ENCODE measurements around the gene SIGLEC12.
"Not testable (repeated sequence)": the region's sequence is repeated elsewhere in the genome, so short reads cannot be mapped to it uniquely, and the experiment has no call there.

Gene SIGLEC12

DNA sequence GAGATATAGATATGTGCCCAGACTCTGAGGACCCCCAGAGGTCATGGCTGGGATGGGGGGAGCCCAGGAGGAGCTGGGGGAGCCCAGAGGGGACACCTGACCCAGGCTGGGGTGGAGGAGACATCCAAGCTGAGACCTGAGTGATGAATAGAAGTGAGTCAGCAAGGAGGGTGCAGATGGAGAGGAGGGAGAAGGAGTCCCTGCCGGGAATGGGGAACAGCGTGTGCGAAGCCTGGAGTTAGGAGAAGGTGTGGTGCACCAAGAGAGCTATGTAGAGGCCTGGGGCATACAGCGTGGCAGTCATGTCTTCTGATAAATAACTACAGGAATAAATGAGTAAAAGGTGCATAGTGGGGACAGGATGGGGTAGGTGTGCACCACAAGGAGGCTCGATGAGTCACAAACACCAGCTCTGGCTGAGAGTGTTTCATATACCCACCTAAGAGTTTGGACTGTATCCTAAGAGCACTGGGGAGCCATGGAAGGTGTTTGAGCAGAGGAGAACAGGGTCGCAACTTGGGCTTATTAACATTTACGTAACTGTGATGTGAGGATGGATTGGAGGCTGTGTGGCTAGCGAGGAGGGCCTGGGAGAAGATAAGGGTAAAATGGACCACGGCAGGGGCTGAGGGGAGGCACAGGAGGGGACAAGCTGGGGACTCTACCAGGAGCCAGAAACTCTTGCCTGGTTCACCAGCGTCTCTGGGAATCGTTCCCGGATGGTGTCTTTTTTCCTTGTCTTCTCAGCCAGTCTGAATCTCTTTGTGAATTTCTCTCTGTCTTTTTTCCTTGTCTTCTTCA, 21.9 kb downstream of the SIGLEC12 start:
- DNase-seq, result no peak

DNA sequence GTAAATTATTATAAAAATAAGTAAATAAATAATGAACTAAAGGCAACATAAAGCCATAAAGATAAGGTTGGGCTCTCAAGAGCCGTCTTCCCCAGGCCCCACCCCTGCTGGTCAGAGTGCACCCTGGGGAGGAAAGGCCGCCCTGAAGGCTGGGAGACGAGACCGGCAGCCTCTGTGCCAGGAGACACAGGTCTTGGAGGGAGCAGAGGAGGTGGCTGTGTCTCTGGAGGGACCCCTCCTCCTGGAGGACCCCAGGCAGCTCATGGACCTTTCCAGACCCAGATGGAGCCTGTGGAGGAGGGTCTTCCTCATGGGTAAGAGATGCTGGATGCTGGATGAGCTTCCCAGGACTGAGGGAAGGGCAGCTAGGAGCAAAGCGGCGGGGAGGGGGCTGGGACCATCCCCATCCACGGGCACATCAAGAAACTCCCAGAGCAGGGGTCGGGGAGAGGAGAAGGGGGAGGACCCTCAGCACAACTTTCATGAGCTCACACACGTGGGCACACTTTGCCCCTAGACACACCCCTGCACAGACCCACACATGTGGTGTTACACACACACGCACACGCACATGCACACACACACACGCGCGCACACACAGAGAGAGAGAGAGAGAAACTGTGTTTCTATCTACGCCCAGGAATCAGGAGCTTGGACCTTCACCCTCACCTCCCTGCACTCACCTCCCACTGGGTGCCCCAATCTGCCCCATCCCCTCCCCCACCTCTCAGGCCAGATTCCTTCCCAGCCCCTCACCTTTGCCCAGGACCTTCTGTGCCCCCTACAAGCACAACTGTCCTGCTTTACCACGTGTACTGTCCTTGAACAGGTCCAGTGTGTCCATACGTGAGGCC, 23.0 kb downstream of the SIGLEC12 start, which contains the start of gene CEACAM18:
TSS of gene CEACAM18 (plus strand) at position 159 of the 854 bp plus-strand sequence.
- no peak for DNase-seq

DNA sequence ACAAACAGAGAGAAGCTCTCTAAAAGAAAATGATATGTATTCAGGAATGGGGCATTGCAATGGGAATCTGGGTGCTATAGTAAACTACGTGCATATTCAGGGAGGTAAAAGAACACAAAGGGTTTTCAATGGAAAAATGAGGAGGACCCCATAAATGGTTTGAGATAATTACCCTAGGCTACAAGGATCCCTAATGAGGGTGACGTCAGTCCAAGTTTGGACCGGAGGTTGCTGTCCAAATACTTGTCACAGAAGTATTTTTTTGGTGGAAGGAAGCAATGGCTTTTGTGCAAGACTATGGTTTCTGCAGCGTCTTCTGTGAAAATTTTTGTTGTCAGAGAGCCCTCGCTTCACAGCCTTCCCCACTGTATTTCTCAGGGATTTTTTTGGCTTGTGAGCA, 24.3 kb downstream of the SIGLEC12 start:
- DNase-seq, result no peak

GRCh38 chr19:51476164-51476563, 25.4 kb downstream of the SIGLEC12 start:
- DNase-seq, result no peak

- peak; percentile 71 for DNase-seq
Observed at GRCh38 chr19:51473009-51473707, 28.4 kb downstream of the SIGLEC12 start.

- no peak for DNase-seq
Observed at GRCh38 chr19:51472607-51473006, 29.0 kb downstream of the SIGLEC12 start.

GRCh38 chr19:51471527-51471926, 30.1 kb downstream of the SIGLEC12 start:
- DNase-seq, result no peak

- DNase-seq, result no peak
Observed at GRCh38 chr19:51470966-51471365, 30.6 kb downstream of the SIGLEC12 start.

DNA sequence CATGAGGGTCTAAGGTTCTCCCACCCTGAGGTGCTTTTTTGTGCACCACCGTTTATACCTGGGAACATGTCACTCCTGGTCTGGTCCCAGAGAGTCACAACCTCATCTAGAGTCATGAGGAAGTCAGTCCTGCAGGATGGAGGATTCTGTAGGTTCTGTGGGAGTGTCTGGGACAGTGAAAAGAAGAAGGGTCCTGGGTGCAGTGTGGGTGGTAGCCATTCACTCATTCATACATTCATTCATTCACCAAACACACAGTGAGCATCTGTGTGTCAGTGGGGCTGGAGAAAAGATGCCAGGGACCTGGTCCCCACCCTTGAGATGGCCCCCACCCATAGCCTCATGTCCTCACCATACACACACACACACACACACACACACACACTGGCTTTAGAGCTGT, 32.0 kb downstream of the SIGLEC12 start:
- DNase-seq, result no peak

- no peak for DNase-seq
Observed at GRCh38 chr19:51469162-51469561, 32.4 kb downstream of the SIGLEC12 start.

DNA sequence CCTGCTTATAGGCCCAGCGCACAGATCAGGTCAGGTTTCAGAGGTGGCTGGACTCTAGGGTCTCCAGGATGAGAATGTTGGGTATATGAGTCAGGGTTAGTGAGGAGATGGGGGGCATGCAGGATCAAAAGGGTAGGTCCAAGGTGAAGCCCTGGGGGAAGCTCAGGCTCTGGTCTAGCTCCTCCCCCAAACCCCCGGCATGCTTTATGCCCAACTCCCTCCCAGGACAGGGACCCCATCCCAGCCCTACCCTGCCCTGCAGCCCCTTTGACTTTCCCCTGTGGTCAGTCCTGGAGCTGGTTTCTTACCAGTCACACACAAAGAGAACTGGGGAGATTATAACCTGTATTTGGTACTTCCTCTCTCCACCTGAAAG, 33.1 kb downstream of the SIGLEC12 start:
- DNase-seq, result no peak

GRCh38 chr19:51467864-51468544, 33.6 kb downstream of the SIGLEC12 start:
- no peak for DNase-seq

DNA sequence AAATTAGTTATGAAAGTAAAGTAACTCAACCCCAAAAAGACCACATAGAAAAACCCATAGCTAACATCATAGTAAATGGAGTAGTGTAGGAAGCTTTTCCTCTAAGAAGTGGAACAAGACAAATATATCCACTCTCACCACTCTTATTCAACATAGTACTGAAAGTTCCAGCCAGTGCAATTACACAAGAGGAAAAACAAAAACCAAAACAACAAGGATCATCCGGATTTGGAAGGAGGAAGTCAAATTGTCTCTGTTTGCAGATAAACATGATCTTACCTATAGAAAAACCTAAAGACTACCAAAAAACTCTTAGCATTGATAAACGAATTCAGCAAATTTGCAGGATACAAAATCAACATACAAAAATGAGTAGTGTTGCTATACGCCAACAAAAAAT, 34.9 kb downstream of the SIGLEC12 start:
- no peak for DNase-seq

DNA sequence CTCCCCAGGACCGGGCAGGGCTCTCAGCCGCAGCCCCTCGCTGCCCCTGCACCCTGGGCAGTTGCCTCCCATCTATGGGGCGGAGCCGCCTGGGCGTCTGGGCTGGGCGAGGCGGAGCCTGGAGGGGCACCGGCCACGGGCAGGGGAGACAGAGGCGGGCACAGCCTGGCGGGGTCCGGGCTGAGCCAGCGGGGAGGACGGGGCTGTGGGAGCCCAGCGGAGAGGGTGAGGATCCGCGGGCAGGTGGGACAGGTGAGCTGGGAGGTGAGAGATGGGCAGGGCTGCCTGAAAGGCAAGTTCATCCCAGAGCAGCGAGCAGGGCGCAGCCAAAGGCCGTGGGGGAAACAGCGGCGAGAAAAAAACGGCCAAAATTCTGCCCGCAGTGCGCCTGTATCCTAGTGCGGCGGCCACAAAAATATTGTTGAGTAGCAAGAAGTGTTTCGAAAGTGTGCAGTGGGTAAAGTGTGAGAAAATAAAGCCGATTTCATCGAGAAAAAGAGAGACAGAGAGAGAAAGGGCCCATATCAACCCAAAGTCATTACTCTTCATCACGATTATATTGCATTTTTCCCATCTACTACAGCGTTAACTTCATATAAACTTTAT, 37.5 kb downstream of the SIGLEC12 start:
- not testable (repeated sequence) for DNase-seq

DNA sequence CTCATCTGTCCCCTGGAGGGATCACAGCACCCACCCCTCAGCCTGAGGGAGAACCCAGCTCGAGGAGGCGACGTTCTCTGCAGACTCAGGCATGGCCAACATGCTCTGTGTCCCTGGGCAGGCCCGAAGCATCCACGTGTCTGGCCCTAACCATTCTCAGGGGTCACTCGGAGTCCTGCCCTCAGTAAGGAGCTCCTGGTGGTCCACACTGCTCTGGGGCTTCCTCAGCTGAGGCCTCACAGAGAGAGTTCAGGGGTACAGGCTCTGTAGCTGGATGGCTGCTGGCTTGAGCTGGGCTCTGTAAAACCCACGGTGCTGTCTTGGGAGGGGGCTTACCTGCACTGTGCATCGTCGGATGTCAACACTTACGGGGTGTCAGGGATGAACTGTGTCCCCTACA, 38.9 kb downstream of the SIGLEC12 start:
- no peak for DNase-seq

GRCh38 chr19:51462276-51462675, 39.3 kb downstream of the SIGLEC12 start:
- DNase-seq, result no peak

- DNase-seq, result no peak
Observed at GRCh38 chr19:51461723-51462161, 39.9 kb downstream of the SIGLEC12 start.

DNA sequence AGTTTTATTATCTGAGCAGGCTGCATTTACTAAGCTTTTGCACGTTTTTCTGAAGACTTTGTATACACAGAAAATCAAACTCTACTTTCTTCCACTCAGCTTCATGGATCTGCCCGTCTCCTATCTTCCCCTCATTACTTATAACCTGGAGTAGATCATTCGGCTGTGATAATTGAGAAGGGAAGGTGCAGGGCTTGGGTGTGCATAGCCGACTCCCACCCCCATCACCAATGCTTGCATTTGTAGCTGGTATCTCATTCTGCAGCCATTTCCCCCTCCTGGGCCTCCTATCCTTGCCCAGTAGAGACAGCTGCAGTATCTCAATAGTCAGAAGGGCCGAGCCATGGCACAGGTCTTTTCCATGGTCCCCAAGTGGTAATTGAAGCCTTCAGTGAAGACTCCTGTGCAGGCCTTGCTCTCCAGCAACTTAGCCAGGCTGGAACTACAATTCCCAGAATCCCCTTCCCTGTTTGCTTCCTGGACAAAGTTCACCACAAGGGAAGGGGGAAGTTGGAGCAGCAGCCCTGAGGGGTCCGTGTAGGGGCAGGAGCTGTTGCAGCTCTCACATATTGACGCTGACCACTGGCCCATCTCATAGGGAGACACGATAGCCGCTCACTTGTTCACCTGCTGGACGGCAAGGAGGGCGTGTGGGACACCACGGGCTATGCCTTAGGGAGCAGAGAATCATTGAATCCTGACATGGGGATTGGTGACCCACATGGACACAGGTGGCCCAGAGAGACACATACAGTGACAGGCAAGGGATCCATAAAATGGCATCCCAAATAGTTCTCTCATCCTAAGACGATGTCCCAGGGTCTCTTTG, 41.2 kb downstream of the SIGLEC12 start:
- DNase-seq, result no peak

- DNase-seq, result no peak
Observed at GRCh38 chr19:51458899-51459505, 42.6 kb downstream of the SIGLEC12 start.

- no peak for DNase-seq
Observed at GRCh38 chr19:51458051-51458645, 43.5 kb downstream of the SIGLEC12 start, which contains the start of gene SIGLEC8. TSS of gene SIGLEC8 (minus strand) at chr19:51458454. CDS start at chr19:51458387, 67 bp downstream.
